Measurements from ENCODE around the gene TNPO1.

TNPO1 gene

GRCh38 chr5:72818866-72819534, 2.5 kb downstream of the TNPO1 start:
- peak; percentile 7 to 12 for DNase-seq (ENCODE audit: low read depth in 2 of 2)

- no peak for DNase-seq (ENCODE audit: low read depth in 2 of 2)
These were observed 5.3 kb downstream of the TNPO1 start for GRCh38 chr5:72821776-72822175.

GRCh38 chr5:72822944-72823343, 6.5 kb downstream of the TNPO1 start:
- no peak for DNase-seq (ENCODE audit: low read depth in 2 of 2)

- DNase-seq (ENCODE audit: low read depth in 2 of 2), result no peak
These were observed 13.2 kb downstream of the TNPO1 start for GRCh38 chr5:72829707-72830106.

GRCh38 chr5:72830362-72830761, 13.9 kb downstream of the TNPO1 start:
- DNase-seq (ENCODE audit: low read depth in 2 of 2), result no peak

- DNase-seq (ENCODE audit: low read depth in 2 of 2), result no peak
These were observed 15.2 kb downstream of the TNPO1 start for GRCh38 chr5:72831685-72832084.

GRCh38 chr5:72834924-72835323, 18.5 kb downstream of the TNPO1 start:
- no peak for DNase-seq (ENCODE audit: low read depth in 2 of 2)

- DNase-seq (ENCODE audit: low read depth in 2 of 2), result no peak
These were observed 19.2 kb downstream of the TNPO1 start for GRCh38 chr5:72835633-72836032.

GRCh38 chr5:72836810-72837209, 20.3 kb downstream of the TNPO1 start:
- no peak for DNase-seq (ENCODE audit: low read depth in 2 of 2)

GRCh38 chr5:72837524-72838096, 21.1 kb downstream of the TNPO1 start:
- DNase-seq (ENCODE audit: low read depth in 2 of 2), result no peak

GRCh38 chr5:72840041-72840440, 23.6 kb downstream of the TNPO1 start:
- no peak for DNase-seq (ENCODE audit: low read depth in 2 of 2)

GRCh38 chr5:72841756-72842535, 25.5 kb downstream of the TNPO1 start:
- no peak for DNase-seq (ENCODE audit: low read depth in 2 of 2)

GRCh38 chr5:72842816-72843215, 26.4 kb downstream of the TNPO1 start:
- no peak for DNase-seq (ENCODE audit: low read depth in 2 of 2)

GRCh38 chr5:72844218-72844603, 27.8 kb downstream of the TNPO1 start:
- DNase-seq (ENCODE audit: low read depth in 2 of 2), result no peak

- no peak for DNase-seq (ENCODE audit: low read depth in 2 of 2)
These were observed 29.4 kb downstream of the TNPO1 start for GRCh38 chr5:72845889-72846288.

- no peak for DNase-seq (ENCODE audit: low read depth in 2 of 2)
These were observed 30.0 kb downstream of the TNPO1 start for GRCh38 chr5:72846483-72846882.

GRCh38 chr5:72847439-72847838, 31.0 kb downstream of the TNPO1 start:
- no peak for DNase-seq (ENCODE audit: low read depth in 2 of 2)

GRCh38 chr5:72847989-72848473, 31.6 kb downstream of the TNPO1 start:
- DNase-seq (ENCODE audit: low read depth in 2 of 2), result peak; percentile 64 to 65

- DNase-seq (ENCODE audit: low read depth in 2 of 2), result peak in 1 of 2 donors; percentile 3
These were observed 32.3 kb downstream of the TNPO1 start for GRCh38 chr5:72848474-72849428.

GRCh38 chr5:72849546-72849945, 33.1 kb downstream of the TNPO1 start:
- DNase-seq (ENCODE audit: low read depth in 2 of 2), result no peak

- DNase-seq (ENCODE audit: low read depth in 2 of 2), result no peak
These were observed 33.7 kb downstream of the TNPO1 start for GRCh38 chr5:72850113-72850512.

- no peak for DNase-seq (ENCODE audit: low read depth in 2 of 2)
These were observed 35.9 kb downstream of the TNPO1 start for GRCh38 chr5:72852356-72852755.
